GM21723 (cell line): ENCODE results near the gene LILRB1.
"Not testable (repeated sequence)": the region's sequence is repeated elsewhere in the genome, so short reads cannot be mapped to it uniquely, and the experiment has no call there.

Source experiments
- ATAC-seq: cut with Tn5 transposase; IDR thresholded peaks from one replicate; pipeline ENCODE4 v1.9.1; 2021; ENCODE audit warnings: mild to moderate bottlenecking, moderate library complexity; ENCODE audit not compliant: unreplicated experiment

The LILRB1 gene

GRCh38 chr19:54624934-54625730, 5.2 kb upstream of the LILRB1 start:
- ATAC-seq = not testable (repeated sequence)

GRCh38 chr19:54626757-54627156, 3.5 kb upstream of the LILRB1 start:
- no peak for ATAC-seq

DNA sequence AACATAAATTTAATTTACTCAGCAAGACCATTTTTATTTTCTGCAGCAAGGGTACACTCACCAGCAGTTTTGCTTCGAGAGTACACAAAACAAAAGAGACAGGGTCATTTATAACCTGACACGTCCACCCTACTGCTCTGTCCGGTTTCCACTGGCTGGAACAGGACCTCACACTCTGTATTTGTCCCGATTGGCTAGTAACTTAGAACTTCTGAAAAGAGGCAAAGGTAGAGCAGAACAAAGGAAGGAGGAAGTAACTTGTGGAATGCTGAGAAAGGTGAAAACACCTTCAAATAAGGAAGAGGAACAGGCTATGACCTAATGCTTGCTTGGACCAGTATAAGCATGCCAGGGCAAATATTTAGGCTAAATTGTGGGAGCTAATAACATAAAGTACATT, 2.4 kb upstream of the LILRB1 start:
- ATAC-seq = not testable (repeated sequence)

DNA sequence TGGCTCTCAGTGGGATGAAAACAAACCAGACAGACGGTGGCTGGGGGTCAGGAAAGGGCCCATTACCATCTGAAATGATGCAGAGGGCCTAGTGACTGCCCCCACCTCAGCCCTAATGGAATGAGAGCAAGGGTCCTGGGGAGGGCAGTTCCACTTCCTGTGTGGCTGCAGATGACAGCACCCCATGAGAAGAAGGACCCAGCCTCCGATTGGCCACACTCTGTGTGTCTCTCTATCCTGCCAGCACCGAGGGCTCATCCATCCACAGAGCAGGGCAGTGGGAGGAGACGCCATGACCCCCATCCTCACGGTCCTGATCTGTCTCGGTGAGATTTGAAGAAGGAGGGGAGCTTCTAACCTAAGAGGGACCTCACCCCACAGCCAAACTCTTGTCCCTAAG, 498 bp downstream of the LILRB1 start:
- ATAC-seq = no peak

- not testable (repeated sequence) for ATAC-seq
These were observed 1.4 kb downstream of the LILRB1 start for GRCh38 chr19:54631489-54632337.

GRCh38 chr19:54632517-54632916, 2.2 kb downstream of the LILRB1 start:
- not testable (repeated sequence) for ATAC-seq

- ATAC-seq = no peak
These were observed 3.1 kb downstream of the LILRB1 start for GRCh38 chr19:54633401-54633800.

GRCh38 chr19:54636081-54636480, 5.8 kb downstream of the LILRB1 start:
- not testable (repeated sequence) for ATAC-seq

GRCh38 chr19:54638683-54639082, 8.4 kb downstream of the LILRB1 start:
- ATAC-seq = no peak

GRCh38 chr19:54642953-54643352, 12.7 kb downstream of the LILRB1 start:
- not testable (repeated sequence) for ATAC-seq

- not testable (repeated sequence) for ATAC-seq
These were observed 13.3 kb downstream of the LILRB1 start for GRCh38 chr19:54643583-54643982.

DNA sequence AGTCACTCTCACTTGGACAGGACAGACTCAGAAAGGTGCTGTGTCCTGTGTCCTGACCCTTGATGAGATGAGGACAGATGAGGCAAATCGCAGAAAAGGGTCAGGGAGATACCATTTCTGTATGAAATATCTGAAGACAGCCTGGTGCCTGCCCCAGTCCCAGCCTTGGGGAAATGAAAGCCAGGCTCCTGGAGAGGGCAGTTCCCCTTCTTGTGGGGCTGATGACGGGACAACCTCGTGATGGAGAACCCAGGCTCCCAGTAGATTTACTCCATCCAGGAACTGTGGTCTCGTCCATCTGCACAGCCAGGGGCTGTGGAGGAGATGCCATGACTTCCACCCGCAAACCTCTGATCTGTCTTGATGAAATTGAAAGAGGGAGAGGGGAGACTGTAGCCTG, 13.8 kb downstream of the LILRB1 start:
- ATAC-seq = no peak

DNA sequence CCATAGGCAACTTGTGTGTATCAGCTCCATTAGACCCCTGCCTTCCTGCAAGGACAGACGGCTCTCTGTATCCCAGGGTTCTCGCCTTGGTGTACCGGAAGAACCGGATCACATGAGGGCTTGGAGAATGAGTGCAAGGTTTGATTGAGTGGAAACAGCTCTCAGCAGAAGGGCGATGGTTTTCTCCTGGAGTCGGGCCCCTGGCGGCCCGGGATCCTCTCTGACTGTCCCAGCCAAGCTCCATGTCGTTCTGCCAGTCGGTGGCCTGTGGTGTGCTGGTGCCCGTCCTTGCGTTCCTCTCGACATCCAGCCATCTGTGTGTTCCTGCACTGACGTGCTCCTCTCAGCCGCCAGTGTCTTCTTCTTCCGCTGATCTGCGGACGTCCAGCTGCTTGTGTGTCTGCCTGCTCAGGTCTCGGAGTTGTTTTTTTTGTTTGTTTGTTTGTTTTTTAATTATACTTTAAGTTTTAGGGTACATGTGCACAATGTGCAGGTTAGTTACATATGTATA, 16.1 kb downstream of the LILRB1 start:
- no peak for ATAC-seq

DNA sequence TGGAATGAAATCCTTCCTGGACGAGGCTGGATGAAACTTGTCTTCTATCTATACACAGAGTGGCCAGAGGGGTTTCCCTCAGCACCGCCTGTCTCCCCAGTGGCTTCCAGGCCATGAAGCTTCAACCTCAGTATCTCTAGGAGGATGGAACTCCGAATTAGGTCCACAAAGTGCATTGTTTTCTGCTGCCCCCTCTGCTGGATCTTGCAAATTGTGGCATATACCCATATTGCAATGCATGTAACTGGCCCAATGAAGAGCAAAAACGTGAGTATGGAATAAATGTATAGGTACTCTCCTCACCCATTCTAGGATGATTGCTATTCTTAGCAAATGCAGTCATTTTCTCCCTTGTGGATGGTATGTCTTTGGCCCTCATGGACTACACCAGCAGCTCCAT, 17.8 kb downstream of the LILRB1 start:
- ATAC-seq = no peak

DNA sequence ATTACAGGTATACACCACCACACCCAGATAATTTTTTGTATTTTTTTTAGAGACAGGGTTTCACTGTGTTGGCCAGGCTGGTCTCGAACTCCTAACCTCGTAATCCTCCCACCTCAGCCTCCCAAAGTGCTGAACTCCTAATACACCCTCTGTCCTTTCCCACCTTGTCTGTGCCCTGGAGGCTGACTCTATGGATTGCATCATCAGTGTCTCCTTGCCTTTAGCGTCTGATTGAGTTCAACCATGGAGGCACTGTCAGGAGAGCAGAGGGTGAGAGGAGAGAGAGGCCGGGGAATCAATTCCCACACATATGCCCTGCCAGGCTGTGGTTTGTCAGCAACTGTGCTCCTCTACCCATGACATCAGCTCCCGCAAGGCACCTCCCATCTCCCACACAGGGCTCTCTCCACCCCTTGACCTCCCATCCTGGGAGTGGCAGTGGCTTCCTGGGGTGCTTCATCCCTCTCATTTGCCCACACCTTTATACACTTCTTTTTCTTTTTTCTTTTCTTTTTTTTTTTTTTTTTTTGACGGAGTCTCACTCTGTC, 19.9 kb downstream of the LILRB1 start:
- ATAC-seq = no peak

DNA sequence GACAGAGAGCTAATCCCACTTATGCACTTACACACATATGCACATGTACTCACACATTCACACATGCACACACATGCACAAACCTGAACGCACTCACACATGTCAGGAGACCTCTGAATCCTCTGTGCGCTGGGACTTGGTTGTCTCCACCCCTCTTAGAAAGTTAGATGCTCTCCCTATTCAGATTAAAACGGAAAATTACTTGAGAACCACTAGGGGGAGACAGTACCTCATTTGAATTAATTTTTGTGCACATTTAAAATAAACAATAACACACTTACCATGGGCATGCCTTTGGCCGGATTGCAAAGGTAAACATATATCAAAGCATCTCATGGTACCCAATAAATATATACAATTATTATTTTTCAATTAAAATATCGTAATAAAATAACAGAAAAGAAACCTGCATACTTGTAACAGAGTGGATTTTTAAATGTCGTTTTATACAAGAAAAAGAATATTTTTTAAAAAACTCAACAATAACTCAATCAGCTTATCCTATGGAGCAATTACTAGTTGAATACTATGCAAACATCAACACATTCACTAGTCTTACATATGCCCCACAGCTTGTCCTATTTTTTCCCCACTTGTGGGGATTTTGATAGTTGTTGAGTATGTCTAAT, 23.0 kb downstream of the LILRB1 start:
- no peak for ATAC-seq

- ATAC-seq = no peak
These were observed 24.4 kb downstream of the LILRB1 start for GRCh38 chr19:54654447-54655321.

- no peak for ATAC-seq
These were observed 29.0 kb downstream of the LILRB1 start for GRCh38 chr19:54659300-54659699.

GRCh38 chr19:54660306-54660705, 30.0 kb downstream of the LILRB1 start:
- no peak for ATAC-seq

DNA sequence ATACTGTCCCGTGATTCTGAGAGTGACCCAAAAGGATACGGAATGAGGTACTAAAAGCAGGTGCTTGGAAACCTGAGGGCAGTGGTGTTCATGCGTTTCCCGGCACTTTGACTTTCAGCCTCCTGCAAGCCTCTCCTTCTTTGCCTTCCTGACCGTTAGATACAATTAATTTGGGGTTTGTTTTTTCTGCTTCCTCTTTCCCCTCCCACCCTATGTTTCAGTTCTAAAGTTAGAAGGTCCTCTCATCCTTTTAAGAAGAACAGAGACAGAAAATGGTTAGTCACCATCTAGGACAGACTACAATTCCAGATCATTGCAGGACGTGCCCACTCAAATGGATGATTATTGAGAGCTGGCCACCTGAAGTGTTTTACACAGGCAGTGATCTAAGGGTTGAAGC, 30.7 kb downstream of the LILRB1 start:
- ATAC-seq = peak; percentile 59
